Bladder microvascular endothelial cell (primary cell): ENCODE data around the gene NUCB1. TPM values are rescaled to one million over a fixed set of nuclear protein-coding genes. Genes with fewer than 3 reads are reported as not detected.

Source experiments
- total RNA-seq: library from RNA; depleted of rRNA; stranded (reverse); fragments of >200 nt; gene quantifications from 2 replicates; pipeline ENCODE4 v1.2.3, GENCODE V29; 2014

The NUCB1 gene
- 158 and 247 TPM in 2 replicates for total RNA-seq

DNA sequence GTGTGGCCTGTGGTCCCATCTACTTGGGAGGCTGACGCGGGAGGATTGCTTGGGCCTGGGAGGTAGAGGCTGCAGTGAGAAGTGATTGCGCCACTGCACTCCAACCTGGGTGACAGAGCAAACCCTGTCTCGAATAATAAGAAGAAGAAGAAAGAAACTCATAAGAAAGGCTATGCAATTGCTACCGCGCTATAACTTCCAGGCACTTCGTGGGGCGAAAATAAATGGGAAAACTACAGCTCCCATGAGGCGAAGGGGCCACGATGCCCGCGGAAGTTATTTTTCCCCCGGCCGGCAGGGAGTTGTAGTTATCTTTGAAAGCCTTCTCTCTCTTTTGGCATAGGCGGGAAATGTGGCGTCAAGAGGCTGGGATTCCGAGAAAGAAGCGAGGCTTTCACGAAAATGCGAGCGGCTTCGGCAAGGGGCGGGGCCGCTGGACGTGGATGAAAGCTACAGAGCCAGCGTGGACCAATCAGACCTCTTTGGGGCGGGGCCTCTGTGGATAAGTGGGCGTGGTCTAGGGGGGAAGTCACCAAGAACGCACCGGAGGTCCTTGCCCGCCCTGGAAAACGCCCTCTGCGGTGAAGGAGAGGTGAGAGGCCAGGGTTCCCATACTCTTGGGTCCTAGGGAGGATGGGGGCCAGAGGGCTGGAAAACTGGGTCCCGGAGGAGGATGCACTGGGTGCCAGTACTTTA is at the start of gene NUCB1:
Gene NUCB1 (plus strand): TSS at position 532 of the 696 bp plus-strand sequence. CDS start 485 bp downstream, outside the sequence.

GRCh38 chr19:48868114-48868886 is 31.8 kb upstream of the NUCB1 start, which contains the start of gene PLEKHA4:
Gene PLEKHA4 (minus strand): TSS chr19:48868617. CDS start chr19:48867620, 997 bp downstream.

DNA sequence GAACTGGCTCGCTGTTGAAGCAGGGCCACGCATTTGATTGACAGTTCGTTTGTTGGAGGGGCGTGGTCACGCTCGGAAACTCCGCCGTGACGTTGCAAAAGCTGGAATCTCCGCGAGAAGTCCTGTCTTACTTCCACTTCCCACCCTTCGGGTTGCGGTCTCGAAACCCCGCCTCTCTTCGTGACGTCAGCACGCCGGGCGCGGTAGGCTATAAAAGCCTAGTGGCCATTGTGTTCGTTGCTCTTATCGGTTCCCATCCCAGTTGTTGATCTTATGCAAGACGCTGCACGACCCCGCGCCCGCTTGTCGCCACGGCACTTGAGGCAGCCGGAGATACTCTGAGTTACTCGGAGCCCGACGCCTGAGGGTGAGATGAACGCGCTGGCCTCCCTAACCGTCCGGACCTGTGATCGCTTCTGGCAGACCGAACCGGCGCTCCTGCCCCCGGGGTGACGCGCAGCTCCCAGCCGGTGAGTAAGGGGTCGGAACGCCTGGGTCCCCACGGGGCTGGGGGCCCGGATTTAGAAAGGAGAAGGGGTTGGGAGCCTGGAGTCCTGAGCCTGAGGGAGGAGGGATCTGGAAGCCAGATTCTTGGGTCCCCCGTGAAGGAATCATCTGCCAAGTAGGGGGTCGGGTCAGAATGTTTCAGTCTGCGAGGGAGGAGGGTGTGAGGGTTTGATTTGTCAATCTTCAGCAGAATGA is 27.8 kb upstream of the NUCB1 start, which contains the start of gene PPP1R15A:
Gene PPP1R15A (plus strand): TSS at position 240 of the 702 bp plus-strand sequence. CDS start 813 bp downstream, outside the sequence.

DNA sequence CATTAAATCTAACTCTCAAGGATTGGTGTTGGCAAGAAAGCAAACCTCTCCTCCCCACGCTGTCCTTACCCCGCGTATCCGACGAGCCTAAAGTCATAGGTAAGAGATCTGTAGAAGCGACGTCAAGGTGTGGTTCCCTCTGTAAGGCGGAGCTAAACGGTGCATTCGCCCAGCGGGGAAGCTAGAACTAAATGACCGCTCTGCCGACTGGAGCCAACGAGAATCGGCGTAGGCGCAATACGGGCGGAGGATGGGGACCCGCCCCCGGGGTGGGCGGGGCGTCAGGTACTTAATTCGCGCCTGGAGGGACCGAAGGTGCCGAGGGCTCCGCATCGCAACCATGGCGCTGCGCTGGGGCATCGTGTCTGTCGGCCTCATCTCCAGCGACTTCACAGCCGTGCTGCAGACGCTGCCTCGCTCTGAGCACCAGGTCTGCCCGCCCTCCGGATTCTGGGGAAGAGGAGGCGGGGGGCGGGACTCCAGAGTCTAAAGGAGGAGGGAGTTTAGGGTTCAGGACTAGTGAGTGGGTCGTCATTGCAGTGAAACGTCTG is 33.3 kb downstream of the NUCB1 start, which contains the start of gene DHDH:
Gene DHDH (plus strand): TSS at position 318 of the 551 bp plus-strand sequence. CDS start 23 bp downstream, at position 341.

GRCh38 chr19:48954595-48955307 is 54.6 kb downstream of the NUCB1 start, which contains the start of gene BAX:
Gene BAX (plus strand): TSS chr19:48954875. CDS start chr19:48954929, 54 bp downstream.

GRCh38 chr19:48965040-48965805 is 65.1 kb downstream of the NUCB1 start, which contains the start of gene FTL:
Gene FTL (plus strand): TSS chr19:48965309. CDS start chr19:48965508, 199 bp downstream.

Other genes with a start within 250 kb of the NUCB1 start
- 0.06 and 0.16 TPM in 2 replicates for gene NTN5, start 227.3 kb upstream of the NUCB1 start, total RNA-seq
- gene FUT2, start 204.3 kb upstream of the NUCB1 start, total RNA-seq = not detected in 2 replicates
- gene MAMSTR, start 180.6 kb upstream of the NUCB1 start, total RNA-seq = 0.16 and 0.25 TPM in 2 replicates
- 60.3 and 78.2 TPM in 2 replicates for gene RASIP1, start 159.7 kb upstream of the NUCB1 start, total RNA-seq
- gene IZUMO1, start 153.4 kb upstream of the NUCB1 start, total RNA-seq = 0.16 and 0.50 TPM in 2 replicates
- 6.3 and 6.9 TPM in 2 replicates for gene FUT1, start 147.7 kb upstream of the NUCB1 start, total RNA-seq
- gene FGF21, start 144.8 kb upstream of the NUCB1 start, total RNA-seq = not detected in 2 replicates
- 31.7 and 33.9 TPM in 2 replicates for gene BCAT2, start 89.3 kb upstream of the NUCB1 start, total RNA-seq
- 5.7 and 9.9 TPM in 2 replicates for gene HSD17B14, start 63.8 kb upstream of the NUCB1 start, total RNA-seq
- gene PLEKHA4, start 31.7 kb upstream of the NUCB1 start, total RNA-seq = 0.32 and 4.3 TPM in 2 replicates
- 22.8 and 63.6 TPM in 2 replicates for gene PPP1R15A, start 27.9 kb upstream of the NUCB1 start, total RNA-seq
- 0.13 and 0.16 TPM in 2 replicates for gene TULP2, start 1.6 kb upstream of the NUCB1 start, total RNA-seq
- gene DHDH, start 33.4 kb downstream of the NUCB1 start, total RNA-seq = not detected in 2 replicates
- 90.2 and 164 TPM in 2 replicates for gene BAX, start 54.6 kb downstream of the NUCB1 start, total RNA-seq
- 707 and 962 TPM in 2 replicates for gene FTL, start 65.0 kb downstream of the NUCB1 start, total RNA-seq
- 24.0 and 25.6 TPM in 2 replicates for gene GYS1, start 93.0 kb downstream of the NUCB1 start, total RNA-seq
- 199 and 209 TPM in 2 replicates for gene RUVBL2, start 93.6 kb downstream of the NUCB1 start, total RNA-seq
- 0.16 TPM in 1 of 2 replicates, not detected in the other for gene LHB, start 116.8 kb downstream of the NUCB1 start, total RNA-seq
- not detected in 2 replicates for gene CGB3, start 124.0 kb downstream of the NUCB1 start, total RNA-seq
- gene CGB2, start 131.6 kb downstream of the NUCB1 start, total RNA-seq = not detected in 2 replicates
- not detected in 2 replicates for gene CGB1, start 136.6 kb downstream of the NUCB1 start, total RNA-seq
- not detected in 2 replicates for gene CGB5, start 143.5 kb downstream of the NUCB1 start, total RNA-seq
- gene CGB8, start 148.8 kb downstream of the NUCB1 start, total RNA-seq = not detected in 2 replicates
- gene CGB7, start 157.4 kb downstream of the NUCB1 start, total RNA-seq = under 0.01 TPM in 1 of 2 replicates, not detected in the other
- not detected in 2 replicates for gene NTF4, start 164.5 kb downstream of the NUCB1 start, total RNA-seq
- not detected in 2 replicates for gene KCNA7, start 172.4 kb downstream of the NUCB1 start, total RNA-seq
- 141 and 222 TPM in 2 replicates for gene SNRNP70, start 185.1 kb downstream of the NUCB1 start, total RNA-seq
- gene LIN7B, start 214.1 kb downstream of the NUCB1 start, total RNA-seq = 1.4 and 1.5 TPM in 2 replicates
- 0.65 and 0.88 TPM in 2 replicates for gene C19orf73, start 218.8 kb downstream of the NUCB1 start, total RNA-seq
- 3.4 and 3.9 TPM in 2 replicates for gene PPFIA3, start 219.2 kb downstream of the NUCB1 start, total RNA-seq